ENCODE measurements around the gene PAK1. TPM values are rescaled to one million over a fixed set of nuclear protein-coding genes. Genes with fewer than 3 reads are reported as not detected.
A peak's percentile ranks its signal among the peaks of the same experiment; 100 is the strongest.

Gene PAK1
- 43.9 TPM for polyA plus RNA-seq (2013, experiment 1 of 2)
- 46.6 TPM for polyA plus RNA-seq (2013, experiment 2 of 2)

DNA sequence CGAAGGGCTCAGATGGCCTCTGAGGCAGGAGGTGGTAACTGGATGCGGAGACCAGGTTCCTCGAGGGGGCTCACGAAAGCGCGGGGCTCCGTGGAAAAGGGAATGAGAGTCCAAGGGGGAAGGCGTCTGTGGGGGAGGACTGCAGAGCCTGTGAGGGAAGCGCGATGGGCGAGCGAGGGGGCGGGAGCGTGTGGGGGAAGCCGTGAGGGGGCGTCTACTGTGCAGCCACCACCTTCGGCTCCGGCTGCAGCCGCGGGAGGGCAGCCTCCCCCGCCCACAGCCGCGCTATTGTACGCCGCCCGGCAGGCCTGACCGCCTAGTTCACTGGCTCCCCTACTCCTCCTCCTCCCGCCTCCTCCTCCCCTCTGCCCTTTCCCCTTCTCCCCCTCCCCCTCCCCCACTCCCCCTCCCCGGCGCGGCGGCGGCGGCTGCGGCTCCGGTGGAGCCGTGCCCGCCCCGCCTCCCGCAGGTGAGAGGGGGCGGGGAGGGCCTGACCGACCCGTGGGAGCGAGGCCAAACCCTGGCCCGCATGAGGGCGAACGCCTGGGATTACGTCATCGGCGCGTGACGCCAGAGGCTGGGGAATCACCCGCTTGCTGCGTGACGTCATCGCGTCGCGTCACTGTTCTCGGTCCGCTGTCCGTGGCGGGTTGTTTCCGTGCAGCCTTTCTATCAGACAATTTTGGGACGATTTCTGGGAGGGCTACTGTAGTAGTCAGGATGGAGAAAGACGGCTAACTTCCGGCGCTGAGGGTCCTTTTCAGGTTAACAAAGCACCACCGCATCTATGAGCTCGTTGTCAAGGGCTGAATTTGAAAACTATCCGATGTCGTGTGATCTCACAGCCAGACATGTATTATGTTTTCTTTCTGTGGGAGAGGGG is at the start of gene PAK1:
PAK1 (minus strand) TSS at position 294 of the 883 bp plus-strand sequence. CDS start 81,574 bp downstream, outside the sequence.
- no peak within 1 kb of the TSS for H4K91ac ChIP-seq (ENCODE audit: low read depth, low read length, poor library complexity)
- H3K18ac ChIP-seq (ENCODE audit: low read length): peak within 1 kb of the TSS; percentile 98
- H3K14ac ChIP-seq (ENCODE audit: low read length): peak within 1 kb of the TSS; percentile 89
- H4K8ac ChIP-seq (ENCODE audit: low read depth, low read length): no peak within 1 kb of the TSS
- peak within 1 kb of the TSS; percentile 93 for H2AFZ ChIP-seq (ENCODE audit: low read length)
- DNase-seq (ENCODE audit: low spot score): peak; percentile 90
- H3K27ac ChIP-seq (replicated peaks; ENCODE audit: low read length): peak within 1 kb of the TSS; percentile 50
- peak within 1 kb of the TSS; percentile 76 for H2BK15ac ChIP-seq (ENCODE audit: low read length)
- peak within 1 kb of the TSS; percentile 95 for H3K9ac ChIP-seq (ENCODE audit: low read depth, low read length, poor library complexity)
- no CpG with 5 or more reads among the region's 72 CpGs for WGBS, 2 donors (ENCODE audit: extremely low coverage in 2 of 2, insufficient read length in 2 of 2, insufficient replicate concordance in 1 of 2)
- H2BK120ac ChIP-seq (ENCODE audit: low read depth, low read length): peak within 1 kb of the TSS; percentile 65
- peak within 1 kb of the TSS; percentile 85 to 90 for H3K4me3 ChIP-seq (ENCODE audit: low read length in 2 of 2)
- no peaks in the 10 kb centered on the region for H3K9me3 ChIP-seq (replicated peaks in 1 of 2; ENCODE audit: control insufficient read depth in 2 of 2, insufficient read depth in 1 of 2, low read depth in 1 of 2, low read length in 2 of 2)
- H2AK5ac ChIP-seq (ENCODE audit: low read depth, low read length): peak within 1 kb of the TSS; percentile 56
- peaks cover 9 to 24% of the 10 kb centered on the region in 2 donors for H3K4me1 ChIP-seq (ENCODE audit: control insufficient read depth in 2 of 2, insufficient read depth in 1 of 2, low read depth in 1 of 2, low read length in 2 of 2)
- no peaks in the 10 kb centered on the region for H3K36me3 ChIP-seq (replicated peaks in 1 of 2; ENCODE audit: control insufficient read depth in 2 of 2, insufficient read depth in 2 of 2, low read length in 2 of 2)
- H3K4ac ChIP-seq (ENCODE audit: low read length): peak within 1 kb of the TSS; percentile 56
- no peaks in the 10 kb centered on the region for H3K79me1 ChIP-seq (ENCODE audit: low read depth, low read length)
- H3K27me3 ChIP-seq (ENCODE audit: control insufficient read depth in 3 of 3, insufficient read depth in 3 of 3, low read depth in 1 of 3, low read length in 3 of 3): no peaks in the 10 kb centered on the region
- peak within 1 kb of the TSS; percentile 59 for H2BK5ac ChIP-seq (ENCODE audit: low read length)
- no peak within 1 kb of the TSS for H2BK12ac ChIP-seq (ENCODE audit: low read length)
- peak within 1 kb of the TSS; percentile 50 for H3K23ac ChIP-seq (ENCODE audit: low read depth, low read length, poor library complexity)
- H3K4me2 ChIP-seq (ENCODE audit: insufficient read depth, low read length, poor library complexity, severe bottlenecking): peak within 1 kb of the TSS; percentile 81

DNA sequence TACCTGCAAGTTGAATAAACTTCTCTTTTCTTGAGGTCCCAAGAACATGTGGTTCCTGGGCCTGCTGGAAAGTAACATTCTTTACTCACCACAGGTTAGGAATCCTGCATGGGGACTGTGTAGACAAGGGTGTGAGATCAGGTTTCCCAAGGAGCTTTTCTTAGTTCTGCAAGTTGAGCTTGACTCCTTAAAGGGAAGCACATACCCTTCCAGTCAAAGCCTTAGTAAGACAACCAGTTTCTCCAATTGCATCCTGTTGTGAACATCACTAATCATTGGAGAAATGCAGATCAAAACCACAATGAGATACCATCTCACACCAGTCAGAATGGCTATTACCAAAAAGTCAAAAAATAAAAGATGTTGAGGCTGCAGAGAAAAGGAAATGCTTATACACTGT is 48.3 kb upstream of the PAK1 start:
- no peak overlapping the region for H4K91ac ChIP-seq (ENCODE audit: low read depth, low read length, poor library complexity)
- no peak overlapping the region for H2AK5ac ChIP-seq (ENCODE audit: low read depth, low read length)
- H3K36me3 ChIP-seq (replicated peaks in 1 of 2; ENCODE audit: control insufficient read depth in 2 of 2, insufficient read depth in 2 of 2, low read length in 2 of 2): no peaks in the 10 kb centered on the region
- no peak overlapping the region for H3K18ac ChIP-seq (ENCODE audit: low read length)
- H4K8ac ChIP-seq (ENCODE audit: low read depth, low read length): no peak overlapping the region
- no peak overlapping the region for H3K27ac ChIP-seq (replicated peaks; ENCODE audit: low read length)
- H2BK120ac ChIP-seq (ENCODE audit: low read depth, low read length): no peak overlapping the region
- H3K23ac ChIP-seq (ENCODE audit: low read depth, low read length, poor library complexity): no peak overlapping the region
- no peak for DNase-seq (ENCODE audit: low spot score)
- H3K79me1 ChIP-seq (ENCODE audit: low read depth, low read length): no peaks in the 10 kb centered on the region
- no peak overlapping the region for H3K9ac ChIP-seq (ENCODE audit: low read depth, low read length, poor library complexity)
- no peak overlapping the region for H3K4ac ChIP-seq (ENCODE audit: low read length)
- H3K4me1 ChIP-seq (ENCODE audit: control insufficient read depth in 2 of 2, insufficient read depth in 1 of 2, low read depth in 1 of 2, low read length in 2 of 2): peaks cover 6 to 7% of the 10 kb centered on the region in 2 donors
- no peak overlapping the region for H3K4me2 ChIP-seq (ENCODE audit: insufficient read depth, low read length, poor library complexity, severe bottlenecking)
- H2BK15ac ChIP-seq (ENCODE audit: low read length): no peak overlapping the region
- no peak overlapping the region for H3K14ac ChIP-seq (ENCODE audit: low read length)
- no peak overlapping the region for H2BK5ac ChIP-seq (ENCODE audit: low read length)
- H3K4me3 ChIP-seq (ENCODE audit: low read length in 2 of 2): no peak overlapping the region
- peaks cover 0 to 7% of the 10 kb centered on the region in 2 donors for H3K9me3 ChIP-seq (replicated peaks in 1 of 2; ENCODE audit: control insufficient read depth in 2 of 2, insufficient read depth in 1 of 2, low read depth in 1 of 2, low read length in 2 of 2)
- no peak overlapping the region for H2BK12ac ChIP-seq (ENCODE audit: low read length)
- H2AFZ ChIP-seq (ENCODE audit: low read length): no peak overlapping the region
- no peaks in the 10 kb centered on the region for H3K27me3 ChIP-seq (ENCODE audit: control insufficient read depth in 3 of 3, insufficient read depth in 3 of 3, low read depth in 1 of 3, low read length in 3 of 3)

DNA sequence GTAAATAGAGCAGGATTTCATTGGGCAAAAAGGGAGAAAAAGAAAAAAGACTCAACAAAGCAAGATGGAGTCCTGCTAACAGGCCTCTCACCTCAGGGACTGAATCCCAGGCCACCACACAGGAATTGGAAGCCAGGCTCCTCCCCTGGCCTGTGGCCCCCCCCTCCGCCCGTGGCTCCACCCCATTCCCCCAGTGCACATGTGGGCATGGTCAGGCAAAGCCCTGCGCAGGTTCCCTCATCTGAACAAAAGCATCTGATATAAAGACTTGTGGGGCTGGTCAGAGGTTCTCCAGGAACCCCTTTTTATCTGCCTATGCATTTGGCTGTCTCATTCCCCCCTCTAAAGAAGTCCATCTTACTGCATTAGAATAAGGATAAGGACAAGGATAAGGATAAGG is 46.0 kb upstream of the PAK1 start:
- H2BK120ac ChIP-seq (ENCODE audit: low read depth, low read length): no peak overlapping the region
- DNase-seq (ENCODE audit: low spot score): no peak
- WGBS, 2 donors (ENCODE audit: extremely low coverage in 2 of 2, insufficient read length in 2 of 2, insufficient replicate concordance in 1 of 2): no CpG with 5 or more reads among the region's 3 CpGs

DNA sequence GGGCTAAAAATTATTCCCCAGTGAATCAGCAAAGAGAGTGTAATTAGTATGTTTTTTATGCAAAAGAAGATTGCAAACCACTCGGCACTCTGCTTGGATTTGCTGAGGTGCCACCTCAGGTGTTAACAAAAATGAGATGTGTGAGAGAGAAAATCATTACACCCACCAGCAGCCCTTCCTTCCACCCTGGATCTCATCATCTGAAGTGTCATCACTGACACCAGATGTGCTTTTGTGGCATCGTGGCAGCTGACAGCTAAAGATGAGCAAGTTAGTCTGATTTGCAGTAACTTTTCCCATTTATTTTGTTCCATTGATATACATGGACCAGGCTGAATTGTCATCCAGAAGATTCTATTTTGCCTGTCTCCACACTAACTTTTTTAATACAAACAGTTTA is 44.6 kb upstream of the PAK1 start:
- H3K4me1 ChIP-seq (ENCODE audit: control insufficient read depth in 2 of 2, insufficient read depth in 1 of 2, low read depth in 1 of 2, low read length in 2 of 2): no peaks in the 10 kb centered on the region
- WGBS, 2 donors (ENCODE audit: extremely low coverage in 2 of 2, insufficient read length in 2 of 2, insufficient replicate concordance in 1 of 2): no CpG with 5 or more reads among the region's 2 CpGs
- DNase-seq (ENCODE audit: low spot score): no peak
- H3K79me1 ChIP-seq (ENCODE audit: low read depth, low read length): no peaks in the 10 kb centered on the region
- H4K8ac ChIP-seq (ENCODE audit: low read depth, low read length): no peak overlapping the region
- peaks cover 0 to 7% of the 10 kb centered on the region in 2 donors for H3K9me3 ChIP-seq (replicated peaks in 1 of 2; ENCODE audit: control insufficient read depth in 2 of 2, insufficient read depth in 1 of 2, low read depth in 1 of 2, low read length in 2 of 2)
- no peak overlapping the region for H3K9ac ChIP-seq (ENCODE audit: low read depth, low read length, poor library complexity)
- no peak overlapping the region for H2AFZ ChIP-seq (ENCODE audit: low read length)
- no peak overlapping the region for H3K4me2 ChIP-seq (ENCODE audit: insufficient read depth, low read length, poor library complexity, severe bottlenecking)
- H3K4ac ChIP-seq (ENCODE audit: low read length): no peak overlapping the region
- H3K36me3 ChIP-seq (replicated peaks in 1 of 2; ENCODE audit: control insufficient read depth in 2 of 2, insufficient read depth in 2 of 2, low read length in 2 of 2): no peaks in the 10 kb centered on the region
- H2BK15ac ChIP-seq (ENCODE audit: low read length): no peak overlapping the region
- H3K27ac ChIP-seq (replicated peaks; ENCODE audit: low read length): no peak overlapping the region
- H3K18ac ChIP-seq (ENCODE audit: low read length): no peak overlapping the region
- H4K91ac ChIP-seq (ENCODE audit: low read depth, low read length, poor library complexity): no peak overlapping the region
- H3K23ac ChIP-seq (ENCODE audit: low read depth, low read length, poor library complexity): no peak overlapping the region
- H2BK120ac ChIP-seq (ENCODE audit: low read depth, low read length): no peak overlapping the region
- H2BK5ac ChIP-seq (ENCODE audit: low read length): no peak overlapping the region
- H2BK12ac ChIP-seq (ENCODE audit: low read length): no peak overlapping the region
- no peak overlapping the region for H3K4me3 ChIP-seq (ENCODE audit: low read length in 2 of 2)
- no peaks in the 10 kb centered on the region for H3K27me3 ChIP-seq (ENCODE audit: control insufficient read depth in 3 of 3, insufficient read depth in 3 of 3, low read depth in 1 of 3, low read length in 3 of 3)
- no peak overlapping the region for H2AK5ac ChIP-seq (ENCODE audit: low read depth, low read length)
- H3K14ac ChIP-seq (ENCODE audit: low read length): no peak overlapping the region

More for the DNA sequence above, 46.0 kb upstream of the PAK1 start:
- Histone ChIP-seq H3K9me3 (replicated peaks in 1 of 2; ENCODE audit: control insufficient read depth in 2 of 2, insufficient read depth in 1 of 2, low read depth in 1 of 2, low read length in 2 of 2) (peaks cover 0 to 7% of the 10 kb centered on the region in 2 donors), H3K4me3 (ENCODE audit: low read length in 2 of 2) (no peak overlapping the region), H3K79me1 (ENCODE audit: low read depth, low read length) (no peaks in the 10 kb centered on the region), H3K4me2 (ENCODE audit: insufficient read depth, low read length, poor library complexity, severe bottlenecking) (no peak overlapping the region), H2AK5ac (ENCODE audit: low read depth, low read length) (no peak overlapping the region), H3K4ac (ENCODE audit: low read length) (no peak overlapping the region), H4K8ac (ENCODE audit: low read depth, low read length) (no peak overlapping the region), H2BK12ac (ENCODE audit: low read length) (no peak overlapping the region), H3K18ac (ENCODE audit: low read length) (no peak overlapping the region), H2AFZ (ENCODE audit: low read length) (no peak overlapping the region), H3K4me1 (ENCODE audit: control insufficient read depth in 2 of 2, insufficient read depth in 1 of 2, low read depth in 1 of 2, low read length in 2 of 2) (peaks cover 0 to 2% of the 10 kb centered on the region in 2 donors), H2BK15ac (ENCODE audit: low read length) (no peak overlapping the region), H2BK5ac (ENCODE audit: low read length) (no peak overlapping the region), H3K27ac (replicated peaks; ENCODE audit: low read length) (no peak overlapping the region), H3K9ac (ENCODE audit: low read depth, low read length, poor library complexity) (no peak overlapping the region), H3K23ac (ENCODE audit: low read depth, low read length, poor library complexity) (no peak overlapping the region), H4K91ac (ENCODE audit: low read depth, low read length, poor library complexity) (no peak overlapping the region), H3K14ac (ENCODE audit: low read length) (no peak overlapping the region), H3K27me3 (ENCODE audit: control insufficient read depth in 3 of 3, insufficient read depth in 3 of 3, low read depth in 1 of 3, low read length in 3 of 3) (no peaks in the 10 kb centered on the region), H3K36me3 (replicated peaks in 1 of 2; ENCODE audit: control insufficient read depth in 2 of 2, insufficient read depth in 2 of 2, low read length in 2 of 2) (no peaks in the 10 kb centered on the region)

Data from neuronal stem cell (in vitro differentiated cells).